Karpas-422 (cell line): ENCODE measurements around the gene CCDC27. TPM values are rescaled to one million over a fixed set of nuclear protein-coding genes. Genes with fewer than 3 reads are reported as not detected.

Experiments
- DNase-seq: peaks from one replicate; pipeline ENCODE4 v3.0.0-alpha.2; 2015
- H2AFZ ChIP-seq: fragments of 200-600 bp; sonication (generic); 2 replicates; pipeline ENCODE4 v1.6.1; 2014; ENCODE audit warnings: antibody characterized with exemption, low read length, mixed read lengths
- H3K27ac ChIP-seq: fragments of 200-600 bp; sonication (generic); 2 replicates; pipeline ENCODE4 v1.5.1; 2014; ENCODE audit warnings: mild to moderate bottlenecking, low read length, moderate library complexity
- H3K27me3 ChIP-seq: fragments of 200-600 bp; sonication (generic); 2 replicates; pipeline ENCODE4 v1.6.1; 2014; ENCODE audit warnings: low read length, mixed read lengths
- H3K36me3 ChIP-seq: fragments of 200-600 bp; sonication (generic); 2 replicates; pipeline ENCODE4 v1.6.1; 2014; ENCODE audit warnings: low read length, mixed read lengths; ENCODE audit not compliant: insufficient read depth
- H3K4me1 ChIP-seq: fragments of 200-600 bp; sonication (generic); 2 replicates; pipeline ENCODE4 v1.6.1; 2014; ENCODE audit warnings: mild to moderate bottlenecking, low read length, mixed read lengths
- H3K4me2 ChIP-seq: fragments of 200-600 bp; sonication (generic); 2 replicates; pipeline ENCODE4 v1.6.1; 2014; ENCODE audit warnings: low read length, low read depth, mild to moderate bottlenecking; ENCODE audit not compliant: poor library complexity, severe bottlenecking
- H3K4me3 ChIP-seq: fragments of 200-600 bp; sonication (generic); 2 replicates; pipeline ENCODE4 v1.5.1; 2014; ENCODE audit warnings: mild to moderate bottlenecking, antibody characterized with exemption, low read length, mixed read lengths
- H3K79me2 ChIP-seq: fragments of 200-600 bp; sonication (generic); 2 replicates; pipeline ENCODE4 v1.6.1; 2014; ENCODE audit warnings: mild to moderate bottlenecking, low read length, mixed read lengths
- H3K9ac ChIP-seq: fragments of 200-600 bp; sonication (generic); 2 replicates; pipeline ENCODE4 v1.6.0; 2014; ENCODE audit warnings: low read length
- H3K9me2 ChIP-seq: fragments of 200-600 bp; sonication (generic), shearing (Covaris generic); replicated peaks from 2 replicates; pipeline ENCODE4 v1.6.0; 2014; ENCODE audit warnings: mild to moderate bottlenecking, low read length, moderate library complexity; ENCODE audit not compliant: insufficient read depth
- H3K9me3 ChIP-seq: fragments of 300-700, 200-600 bp; sonication (generic); 2 replicates; pipeline ENCODE4 v1.6.1; 2014; ENCODE audit warnings: low read length, mixed read lengths
- H4K20me1 ChIP-seq: fragments of 200-600 bp; sonication (generic); 2 replicates; pipeline ENCODE4 v1.6.1; 2014; ENCODE audit warnings: mild to moderate bottlenecking, antibody characterized with exemption, low read length, low read depth; ENCODE audit not compliant: insufficient read depth
- total RNA-seq: library from RNA; depleted of rRNA; stranded (reverse); fragments of >200 nt; shearing (Covaris generic); gene quantifications from 2 replicates; pipeline ENCODE4 v1.2.3, GENCODE V29; 2014; ENCODE audit warnings: low replicate concordance

CCDC27 gene
- total RNA-seq, 1 experiment from 2014 or later: not detected

DNA sequence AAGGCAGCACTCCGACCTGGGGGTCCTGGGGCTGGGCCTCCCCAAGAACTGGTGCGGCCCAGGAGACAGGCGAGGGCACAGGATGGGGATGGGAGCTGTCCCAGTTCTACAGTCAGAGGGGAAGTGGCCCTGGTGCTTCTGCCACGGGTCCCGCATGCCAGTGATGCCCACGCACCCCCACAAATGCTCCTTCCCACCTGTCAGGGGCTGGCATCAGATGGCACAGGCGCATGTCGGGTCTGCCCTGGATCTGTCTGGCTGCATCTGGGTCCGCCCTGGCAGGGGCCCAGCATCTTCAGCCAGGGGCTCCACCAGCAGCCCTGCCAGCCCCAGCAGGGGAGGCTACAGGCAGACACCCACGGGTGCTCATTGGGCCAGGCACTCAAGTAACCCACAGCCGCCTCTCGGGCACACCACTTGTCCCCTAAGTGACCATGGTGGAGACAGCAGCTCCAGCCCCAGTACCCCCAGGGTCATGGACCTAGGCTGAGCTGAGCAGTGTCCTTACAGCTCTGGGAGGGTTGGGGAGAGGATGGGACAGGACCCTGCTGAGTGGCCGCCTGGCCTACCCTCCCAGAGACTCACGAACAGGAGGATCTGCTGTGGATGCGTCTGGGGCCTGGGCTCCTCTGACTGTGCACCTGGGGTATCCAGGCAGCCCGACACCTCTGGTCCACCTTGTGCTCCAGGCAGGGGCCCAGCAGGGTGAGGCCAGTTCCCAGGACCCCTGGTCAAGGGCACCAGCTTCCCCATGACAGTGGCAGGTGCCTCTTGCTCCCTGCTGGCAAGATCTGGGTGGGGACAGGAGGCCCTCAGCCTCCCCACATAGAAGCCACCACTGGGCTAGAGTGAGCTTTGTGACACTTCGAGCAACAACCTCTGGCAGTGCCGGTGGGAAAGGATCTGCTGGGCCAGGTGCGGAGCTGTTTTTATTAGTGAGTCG lies 25.7 kb downstream of the CCDC27 start:
- Histone ChIP-seq H3K9me3 (no peaks in the 10 kb centered on the region), H3K79me2 (no peaks in the 10 kb centered on the region), H4K20me1 (0 out of 2 replicates have a peak, but pooled peaks cover 6% of the 10 kb centered on the region), H3K9ac (no peak overlapping the region), H3K36me3 (peaks cover 4% of the 10 kb centered on the region; the same call in 1 of the 2 replicates), H3K4me2 (no peak overlapping the region), H2AFZ (no peak overlapping the region), H3K4me3 (no peak overlapping the region), H3K9me2 (no peaks in the 10 kb centered on the region), H3K27me3 (no peaks in the 10 kb centered on the region), H3K4me1 (peaks cover 8% of the 10 kb centered on the region), H3K27ac (no peak overlapping the region)
- DNase-seq: no peak

DNA sequence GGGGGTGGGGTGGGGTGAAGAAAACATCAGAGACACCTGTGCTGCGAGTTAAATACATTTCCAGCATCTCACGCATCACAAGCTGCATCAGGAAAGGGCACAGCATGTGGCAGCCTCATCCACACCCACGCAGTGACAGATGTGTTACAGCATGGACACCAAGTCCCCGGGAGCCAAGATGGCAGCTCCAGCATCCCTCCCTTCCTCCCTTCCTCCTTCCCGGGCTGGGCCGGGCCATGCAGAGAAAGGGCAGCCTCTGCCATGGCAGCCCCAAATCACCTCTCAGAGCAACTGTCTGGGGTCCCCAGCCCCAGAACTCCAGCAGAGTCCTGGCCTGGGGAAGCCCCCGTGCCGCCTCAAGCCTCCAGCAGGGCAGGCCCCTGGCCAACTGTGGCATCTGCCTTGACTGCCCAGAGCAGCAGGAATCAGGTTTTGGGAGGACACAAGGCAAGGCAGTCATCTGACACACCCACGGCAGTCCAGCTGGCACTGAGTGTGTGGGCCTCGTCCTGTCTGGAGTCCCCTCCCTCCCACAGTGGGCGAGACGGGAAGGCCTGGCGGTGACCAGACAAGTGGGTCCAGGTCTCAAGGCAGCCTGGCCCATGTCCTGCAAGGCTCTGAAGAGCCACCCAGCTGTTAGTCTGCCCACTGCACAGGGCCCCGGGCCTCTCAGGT lies 26.5 kb downstream of the CCDC27 start:
- Histone ChIP-seq H3K27ac (no peak overlapping the region), H3K9ac (no peak overlapping the region), H3K27me3 (no peaks in the 10 kb centered on the region), H3K4me2 (no peak overlapping the region), H4K20me1 (0 out of 2 replicates have a peak, but pooled peaks cover 6% of the 10 kb centered on the region), H3K4me1 (peaks cover 8% of the 10 kb centered on the region), H3K36me3 (peaks cover 4% of the 10 kb centered on the region; the same call in 1 of the 2 replicates), H3K79me2 (no peaks in the 10 kb centered on the region), H3K9me3 (no peaks in the 10 kb centered on the region), H3K9me2 (no peaks in the 10 kb centered on the region), H3K4me3 (no peak overlapping the region), H2AFZ (no peak overlapping the region)
- no peak for DNase-seq

DNA sequence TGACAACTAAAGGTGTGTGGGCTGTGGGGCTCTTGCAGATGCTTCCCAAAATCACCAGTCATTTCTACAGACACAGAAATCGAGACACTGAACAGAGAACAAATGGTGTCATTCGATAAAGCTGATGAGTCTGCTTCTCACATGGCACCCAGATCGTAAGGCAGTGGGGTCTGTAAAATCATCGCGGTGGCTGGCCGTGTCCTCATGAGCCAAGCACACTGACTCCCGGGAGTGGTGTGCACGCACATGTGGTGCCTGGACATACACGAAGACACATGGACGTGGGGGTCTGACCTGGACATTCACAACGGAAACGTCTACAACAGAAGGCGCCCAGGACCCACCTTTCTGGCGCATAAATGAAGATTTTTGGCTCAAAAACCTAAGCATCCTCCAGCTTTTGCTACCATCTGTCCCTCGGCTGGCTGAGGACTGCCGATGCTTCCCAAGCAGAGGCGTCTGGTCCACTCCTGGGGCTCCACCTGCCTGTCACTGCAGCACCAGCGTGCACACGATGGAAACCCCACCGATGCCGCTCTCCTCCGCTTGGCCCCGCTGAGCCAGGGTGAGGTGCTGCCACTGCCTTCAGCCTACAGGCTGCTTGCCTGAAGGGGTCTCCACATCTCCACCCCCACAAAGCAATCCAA lies 27.1 kb downstream of the CCDC27 start:
- Histone ChIP-seq H3K27me3 (no peaks in the 10 kb centered on the region), H3K9ac (no peak overlapping the region), H2AFZ (no peak overlapping the region), H3K9me2 (no peaks in the 10 kb centered on the region), H4K20me1 (0 out of 2 replicates have a peak, but pooled peaks cover 6% of the 10 kb centered on the region), H3K9me3 (no peaks in the 10 kb centered on the region), H3K4me2 (no peak overlapping the region), H3K36me3 (peaks cover 4% of the 10 kb centered on the region; the same call in 1 of the 2 replicates), H3K4me1 (peaks cover 8% of the 10 kb centered on the region), H3K27ac (no peak overlapping the region), H3K79me2 (no peaks in the 10 kb centered on the region), H3K4me3 (no peak overlapping the region)
- no peak for DNase-seq

DNA sequence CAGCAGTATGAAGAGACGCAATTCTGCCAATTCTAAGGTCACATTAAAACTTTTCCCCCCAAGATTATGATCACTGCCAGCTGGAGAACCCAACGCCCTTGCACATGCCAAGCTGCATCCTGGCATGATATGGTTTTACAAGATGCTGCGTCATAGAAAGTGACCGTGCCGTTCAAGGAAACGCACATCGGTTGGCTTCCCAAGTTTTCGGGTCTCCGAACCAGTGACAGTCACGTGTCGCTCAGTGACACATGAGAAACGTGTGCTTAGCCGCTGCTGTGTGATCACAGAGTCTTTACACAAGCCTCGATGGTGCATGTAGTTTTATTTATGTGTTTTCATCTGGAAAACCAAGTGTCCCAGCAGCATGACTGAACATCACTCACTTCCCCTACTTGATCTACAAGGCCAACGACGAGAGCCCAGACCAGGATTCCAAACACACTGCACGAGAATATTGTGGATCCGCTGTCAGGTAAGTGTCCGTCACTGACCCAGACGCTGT lies 27.7 kb downstream of the CCDC27 start:
- no peak overlapping the region for H3K27ac ChIP-seq
- H3K36me3 ChIP-seq: peaks cover 4% of the 10 kb centered on the region; the same call in 1 of the 2 replicates
- 0 out of 2 replicates have a peak, but pooled peaks cover 6% of the 10 kb centered on the region for H4K20me1 ChIP-seq
- H3K4me2 ChIP-seq: no peak overlapping the region
- H3K79me2 ChIP-seq: no peaks in the 10 kb centered on the region
- no peak overlapping the region for H2AFZ ChIP-seq
- no peaks in the 10 kb centered on the region for H3K27me3 ChIP-seq
- H3K4me1 ChIP-seq: peaks cover 8% of the 10 kb centered on the region
- no peak overlapping the region for H3K4me3 ChIP-seq
- H3K9me3 ChIP-seq: no peaks in the 10 kb centered on the region
- DNase-seq: no peak
- H3K9ac ChIP-seq: no peak overlapping the region
- no peaks in the 10 kb centered on the region for H3K9me2 ChIP-seq

DNA sequence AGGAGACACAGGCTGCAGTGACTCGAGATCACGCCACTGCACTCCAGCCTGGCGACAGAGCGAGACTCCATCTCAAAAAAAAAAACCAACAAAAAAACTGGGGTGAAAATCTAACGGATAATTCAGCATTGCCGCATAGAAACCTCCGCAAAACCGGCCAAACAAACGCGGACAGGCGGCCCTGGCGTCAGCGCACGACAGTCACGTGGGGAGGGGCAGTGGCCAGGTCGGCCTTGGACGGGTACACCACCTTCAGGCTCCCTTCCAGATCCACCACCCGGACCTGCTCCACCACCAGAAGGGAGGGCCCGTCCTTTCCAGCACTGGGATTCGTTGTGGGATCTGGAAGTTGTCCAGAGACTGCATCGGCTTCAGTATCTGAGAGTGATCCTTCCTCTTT lies 28.7 kb downstream of the CCDC27 start:
- H3K9ac ChIP-seq: no peak overlapping the region
- no peak overlapping the region for H3K27ac ChIP-seq
- H3K4me3 ChIP-seq: no peak overlapping the region
- no peaks in the 10 kb centered on the region for H3K9me2 ChIP-seq
- H2AFZ ChIP-seq: no peak overlapping the region
- H3K9me3 ChIP-seq: no peaks in the 10 kb centered on the region
- 0 out of 2 replicates have a peak, but pooled peaks cover 6% of the 10 kb centered on the region for H4K20me1 ChIP-seq
- no peak for DNase-seq
- no peaks in the 10 kb centered on the region for H3K79me2 ChIP-seq
- peaks cover 4% of the 10 kb centered on the region; the same call in 1 of the 2 replicates for H3K36me3 ChIP-seq
- H3K4me1 ChIP-seq: peaks cover under 1% of the 10 kb centered on the region; the same call in 1 of the 2 replicates
- H3K4me2 ChIP-seq: no peak overlapping the region
- H3K27me3 ChIP-seq: no peaks in the 10 kb centered on the region

DNA sequence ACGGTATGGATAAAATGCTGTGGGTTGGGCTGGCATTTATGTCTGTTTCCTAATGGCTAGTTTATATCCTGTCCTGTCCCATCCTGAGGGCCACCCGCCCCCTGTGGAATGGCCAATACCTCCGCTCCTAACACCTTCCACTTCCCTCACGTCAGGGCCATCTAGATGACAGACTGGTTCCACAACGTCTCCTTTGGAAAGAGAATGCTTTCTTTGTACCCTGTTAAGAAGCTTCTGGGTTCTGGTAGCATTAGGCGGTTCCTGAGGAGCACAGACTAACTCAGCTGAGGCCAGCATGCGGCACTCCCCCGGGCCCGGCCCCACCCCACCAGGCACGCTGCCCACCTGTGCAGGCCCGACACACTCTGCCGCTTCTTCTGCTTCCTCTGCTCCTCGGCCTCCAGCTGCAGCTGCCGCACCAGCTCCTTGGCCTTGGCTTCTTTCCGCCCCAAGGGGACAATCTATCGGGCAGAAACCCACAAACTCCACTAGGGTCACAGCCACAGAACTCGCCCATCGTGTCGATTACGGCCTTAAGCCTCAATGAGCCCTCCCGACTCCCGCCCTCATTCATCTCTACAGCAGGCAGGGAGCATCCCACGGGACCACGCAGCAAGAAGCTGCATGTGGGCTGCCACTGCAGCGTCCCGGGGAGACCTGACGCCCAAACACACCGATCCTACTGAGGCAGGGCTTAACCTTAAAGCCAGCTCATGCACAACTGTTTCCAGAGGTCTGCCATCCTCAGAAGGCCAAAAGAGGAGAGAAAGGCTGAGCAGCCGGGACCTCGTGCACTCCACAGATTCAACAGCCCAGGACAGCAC lies 31.6 kb downstream of the CCDC27 start:
- H4K20me1 ChIP-seq: peaks cover under 1% of the 10 kb centered on the region; the same call in 1 of the 2 replicates
- H3K4me2 ChIP-seq: no peak overlapping the region
- H3K27me3 ChIP-seq: no peaks in the 10 kb centered on the region
- no peak overlapping the region for H3K27ac ChIP-seq
- no peak for DNase-seq
- H3K4me1 ChIP-seq: no peaks in the 10 kb centered on the region
- H3K79me2 ChIP-seq: peaks cover 3% of the 10 kb centered on the region; the same call in 1 of the 2 replicates
- no peaks in the 10 kb centered on the region for H3K9me3 ChIP-seq
- H2AFZ ChIP-seq: no peak overlapping the region
- H3K9ac ChIP-seq: no peak overlapping the region
- peaks cover 4% of the 10 kb centered on the region; the same call in 1 of the 2 replicates for H3K36me3 ChIP-seq
- no peaks in the 10 kb centered on the region for H3K9me2 ChIP-seq
- H3K4me3 ChIP-seq: no peak overlapping the region

DNA sequence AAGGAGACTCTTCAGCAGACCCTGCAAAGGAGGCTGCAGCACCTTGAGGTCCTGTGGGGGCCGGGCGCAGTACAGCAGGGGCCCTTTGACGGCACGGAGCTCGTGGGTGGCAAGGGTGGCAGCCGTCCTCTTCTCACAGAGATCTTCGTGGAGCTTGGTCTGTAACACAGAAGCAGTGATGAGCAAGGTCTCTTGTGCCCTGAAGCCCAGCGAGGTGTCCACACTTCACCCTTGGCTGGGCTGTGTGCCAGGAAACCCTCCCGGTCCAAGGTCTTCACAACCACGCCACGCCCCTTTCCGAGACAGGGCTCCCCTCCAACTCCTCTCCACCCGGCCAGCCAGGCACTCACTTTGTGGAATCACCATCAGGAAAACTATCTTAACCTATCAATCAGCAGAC lies 32.8 kb downstream of the CCDC27 start:
- Histone ChIP-seq H3K36me3 (peaks cover 4% of the 10 kb centered on the region; the same call in 1 of the 2 replicates), H3K9me3 (no peaks in the 10 kb centered on the region), H3K4me2 (no peak overlapping the region)

More for the DNA sequence above, 32.8 kb downstream of the CCDC27 start:
- H3K27ac ChIP-seq: no peak overlapping the region
- no peak overlapping the region for H3K9ac ChIP-seq
- H3K79me2 ChIP-seq: peaks cover 11% of the 10 kb centered on the region
- H2AFZ ChIP-seq: no peak overlapping the region
- H3K4me3 ChIP-seq: no peak overlapping the region
- no peaks in the 10 kb centered on the region for H3K9me2 ChIP-seq
- peaks cover 4% of the 10 kb centered on the region; the same call in 1 of the 2 replicates for H4K20me1 ChIP-seq
- H3K4me1 ChIP-seq: no peaks in the 10 kb centered on the region
- no peaks in the 10 kb centered on the region for H3K27me3 ChIP-seq
- DNase-seq: no peak
